Measurements from ENCODE around the gene ARHGAP45. TPM values are rescaled to one million over a fixed set of nuclear protein-coding genes. Genes with fewer than 3 reads are reported as not detected.

ARHGAP45 gene
- total and polyA plus RNA-seq, 2 experiments from 2014 or later: 24.7 to 71.8 TPM

DNA sequence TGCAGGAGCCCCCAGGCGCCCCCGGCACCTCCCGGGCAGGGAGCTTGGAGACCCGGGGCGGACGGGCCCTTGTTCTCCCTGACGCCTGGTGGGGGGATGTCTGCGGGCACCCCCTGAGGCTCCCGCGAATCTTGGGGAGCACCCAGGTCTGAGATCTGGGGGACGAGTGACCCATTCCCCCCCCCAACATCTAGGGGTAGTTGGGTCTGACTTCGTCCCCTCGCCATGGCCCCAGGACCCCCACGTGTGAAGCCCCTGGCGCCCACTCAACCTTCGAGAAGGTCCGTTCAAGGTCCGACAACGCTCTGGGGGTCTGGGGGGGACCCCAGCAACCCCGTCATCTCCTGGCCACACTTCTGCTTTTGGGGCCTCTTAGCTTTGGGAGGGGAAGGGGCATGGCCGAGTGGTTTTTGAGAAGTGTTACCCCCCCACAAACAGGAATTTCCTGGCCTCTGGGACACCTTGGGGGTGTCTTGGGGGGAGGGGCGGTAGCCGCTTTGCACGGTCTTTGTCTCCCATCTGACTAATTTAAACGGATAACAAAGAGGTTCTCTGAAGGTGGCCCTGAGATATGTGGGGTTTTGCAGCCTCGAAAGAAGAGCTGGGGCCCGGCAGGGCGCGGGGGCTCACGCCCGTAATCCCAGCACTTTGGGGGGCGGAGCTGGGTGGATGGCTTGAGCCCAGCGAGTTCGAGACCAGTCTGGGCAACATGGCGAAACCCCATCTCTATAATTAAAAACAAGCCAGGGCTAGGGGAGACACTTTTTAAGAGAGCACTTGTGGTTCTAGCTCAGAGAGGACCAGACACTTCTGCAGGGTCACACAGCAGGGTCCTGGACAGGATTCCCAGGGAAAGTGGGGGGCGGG, 40.0 kb upstream of the ARHGAP45 start:
- peaks cover 14% of the 10 kb centered on the region for H3K4me1 Mint-ChIP-seq
- no peak overlapping the region for H2AFZ ChIP-seq
- DNase-seq (ENCODE audit: low spot score) (no peak), ATAC-seq (peak; percentile 1)
- peaks cover 20% of the 10 kb centered on the region; the same call in 1 of the 2 replicates for H3F3A ChIP-seq (replicated peaks; ENCODE audit: low read depth)
- peaks cover 41% of the 10 kb centered on the region for H3K79me2 ChIP-seq (replicated peaks; ENCODE audit: insufficient read depth)
- H3K36me3 ChIP-seq (ENCODE audit: insufficient read depth): peaks cover 8% of the 10 kb centered on the region
- H3K4me1 ChIP-seq (ENCODE audit: insufficient read depth): peaks cover 8% of the 10 kb centered on the region
- peak overlapping the region; percentile 95 for H3K4me3 Mint-ChIP-seq
- peak overlapping the region; percentile 99 for H3K4me3 ChIP-seq
- TF ChIP-seq JUNB (IDR thresholded peaks at IDR 0.05; ENCODE audit: unreplicated experiment) (no peak), ZNF331 (CRISPR knock-in tag; IDR thresholded peaks at IDR 0.05; ENCODE audit: low read depth) (no peak), CREB1 (CRISPR knock-in tag; IDR thresholded peaks at IDR 0.05; ENCODE audit: low read depth) (no peak), EZH2 (IDR thresholded peaks at IDR 0.05; ENCODE audit: low read depth, unreplicated experiment) (no peak), NANOG (IDR thresholded peaks at IDR 0.05; ENCODE audit: borderline replicate concordance) (no peak)
- TF ChIP-seq, protein P1, sequence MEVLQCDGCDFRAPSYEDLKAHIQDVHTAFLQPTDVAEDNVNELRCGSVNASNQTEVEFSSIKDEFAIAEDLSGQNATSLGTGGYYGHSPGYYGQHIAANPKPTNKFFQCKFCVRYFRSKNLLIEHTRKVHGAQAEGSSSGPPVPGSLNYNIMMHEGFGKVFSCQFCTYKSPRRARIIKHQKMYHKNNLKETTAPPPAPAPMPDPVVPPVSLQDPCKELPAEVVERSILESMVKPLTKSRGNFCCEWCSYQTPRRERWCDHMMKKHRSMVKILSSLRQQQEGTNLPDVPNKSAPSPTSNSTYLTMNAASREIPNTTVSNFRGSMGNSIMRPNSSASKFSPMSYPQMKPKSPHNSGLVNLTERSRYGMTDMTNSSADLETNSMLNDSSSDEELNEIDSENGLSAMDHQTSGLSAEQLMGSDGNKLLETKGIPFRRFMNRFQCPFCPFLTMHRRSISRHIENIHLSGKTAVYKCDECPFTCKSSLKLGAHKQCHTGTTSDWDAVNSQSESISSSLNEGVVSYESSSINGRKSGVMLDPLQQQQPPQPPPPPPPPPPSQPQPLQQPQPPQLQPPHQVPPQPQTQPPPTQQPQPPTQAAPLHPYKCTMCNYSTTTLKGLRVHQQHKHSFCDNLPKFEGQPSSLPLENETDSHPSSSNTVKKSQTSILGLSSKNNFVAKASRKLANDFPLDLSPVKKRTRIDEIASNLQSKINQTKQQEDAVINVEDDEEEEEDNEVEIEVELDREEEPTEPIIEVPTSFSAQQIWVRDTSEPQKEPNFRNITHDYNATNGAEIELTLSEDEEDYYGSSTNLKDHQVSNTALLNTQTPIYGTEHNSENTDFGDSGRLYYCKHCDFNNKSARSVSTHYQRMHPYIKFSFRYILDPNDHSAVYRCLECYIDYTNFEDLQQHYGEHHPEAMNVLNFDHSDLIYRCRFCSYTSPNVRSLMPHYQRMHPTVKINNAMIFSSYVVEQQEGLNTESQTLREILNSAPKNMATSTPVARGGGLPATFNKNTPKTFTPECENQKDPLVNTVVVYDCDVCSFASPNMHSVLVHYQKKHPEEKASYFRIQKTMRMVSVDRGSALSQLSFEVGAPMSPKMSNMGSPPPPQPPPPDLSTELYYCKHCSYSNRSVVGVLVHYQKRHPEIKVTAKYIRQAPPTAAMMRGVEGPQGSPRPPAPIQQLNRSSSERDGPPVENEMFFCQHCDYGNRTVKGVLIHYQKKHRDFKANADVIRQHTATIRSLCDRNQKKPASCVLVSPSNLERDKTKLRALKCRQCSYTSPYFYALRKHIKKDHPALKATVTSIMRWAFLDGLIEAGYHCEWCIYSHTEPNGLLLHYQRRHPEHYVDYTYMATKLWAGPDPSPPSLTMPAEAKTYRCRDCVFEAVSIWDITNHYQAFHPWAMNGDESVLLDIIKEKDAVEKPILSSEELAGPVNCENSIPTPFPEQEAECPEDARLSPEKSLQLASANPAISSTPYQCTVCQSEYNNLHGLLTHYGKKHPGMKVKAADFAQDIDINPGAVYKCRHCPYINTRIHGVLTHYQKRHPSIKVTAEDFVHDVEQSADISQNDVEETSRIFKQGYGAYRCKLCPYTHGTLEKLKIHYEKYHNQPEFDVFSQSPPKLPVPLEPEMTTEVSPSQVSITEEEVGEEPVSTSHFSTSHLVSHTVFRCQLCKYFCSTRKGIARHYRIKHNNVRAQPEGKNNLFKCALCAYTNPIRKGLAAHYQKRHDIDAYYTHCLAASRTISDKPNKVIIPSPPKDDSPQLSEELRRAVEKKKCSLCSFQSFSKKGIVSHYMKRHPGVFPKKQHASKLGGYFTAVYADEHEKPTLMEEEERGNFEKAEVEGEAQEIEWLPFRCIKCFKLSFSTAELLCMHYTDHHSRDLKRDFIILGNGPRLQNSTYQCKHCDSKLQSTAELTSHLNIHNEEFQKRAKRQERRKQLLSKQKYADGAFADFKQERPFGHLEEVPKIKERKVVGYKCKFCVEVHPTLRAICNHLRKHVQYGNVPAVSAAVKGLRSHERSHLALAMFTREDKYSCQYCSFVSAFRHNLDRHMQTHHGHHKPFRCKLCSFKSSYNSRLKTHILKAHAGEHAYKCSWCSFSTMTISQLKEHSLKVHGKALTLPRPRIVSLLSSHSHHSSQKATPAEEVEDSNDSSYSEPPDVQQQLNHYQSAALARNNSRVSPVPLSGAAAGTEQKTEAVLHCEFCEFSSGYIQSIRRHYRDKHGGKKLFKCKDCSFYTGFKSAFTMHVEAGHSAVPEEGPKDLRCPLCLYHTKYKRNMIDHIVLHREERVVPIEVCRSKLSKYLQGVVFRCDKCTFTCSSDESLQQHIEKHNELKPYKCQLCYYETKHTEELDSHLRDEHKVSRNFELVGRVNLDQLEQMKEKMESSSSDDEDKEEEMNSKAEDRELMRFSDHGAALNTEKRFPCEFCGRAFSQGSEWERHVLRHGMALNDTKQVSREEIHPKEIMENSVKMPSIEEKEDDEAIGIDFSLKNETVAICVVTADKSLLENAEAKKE (CRISPR knock-in tag; IDR thresholded peaks at IDR 0.05): no peak
- peak overlapping the region; percentile 98 for H3K27ac Mint-ChIP-seq
- H3K4me2 ChIP-seq: peak overlapping the region; percentile 99
- H3K9me3 Mint-ChIP-seq: no peaks in the 10 kb centered on the region
- H4K20me1 ChIP-seq (replicated peaks; ENCODE audit: insufficient read depth): peaks cover 9% of the 10 kb centered on the region
- peak overlapping the region; percentile 98 for H3K27ac ChIP-seq (ENCODE audit: low read depth)
- peaks cover 25% of the 10 kb centered on the region for H3K36me3 Mint-ChIP-seq (ENCODE audit: low read depth)
- no peaks in the 10 kb centered on the region for H3K27me3 ChIP-seq (ENCODE audit: insufficient read depth)
- no peaks in the 10 kb centered on the region for H3K9me2 ChIP-seq (ENCODE audit: insufficient read depth)
- H3K27me3 Mint-ChIP-seq (ENCODE audit: insufficient read depth, low read depth, poor library complexity): peaks cover 24% of the 10 kb centered on the region
